Naive thymus-derived CD4-positive, alpha-beta T cell (primary cell): ENCODE data around the gene POFUT1. TPM values are rescaled to one million over a fixed set of nuclear protein-coding genes. Genes with fewer than 3 reads are reported as not detected.
"Not testable (repeated sequence)": the region's sequence is repeated elsewhere in the genome, so short reads cannot be mapped to it uniquely, and the experiment has no call there.

Source experiments
- ATAC-seq: fragments of 150-1000 bp; cut with Tn5 transposase; 2 replicates; pipeline ENCODE4 v1.10.0; 2021; ENCODE audit warnings: mild to moderate bottlenecking, moderate library complexity
- CTCF ChIA-PET: fragments of 350-600 bp; sonication (Branson Sonifier 250); formaldehyde crosslinking; loops from one replicate; lab custom pipeline; 2021; ENCODE audit warnings: antibody characterized with exemption; lab: Charles Lee
- POLR2A ChIA-PET: fragments of 350-600 bp; sonication (Branson Sonifier 250); formaldehyde crosslinking; loops from one replicate; lab custom pipeline; 2021; ENCODE audit warnings: antibody characterized with exemption, inconsistent platforms; lab: Charles Lee
- DNase-seq, 9 donors: peaks; one replicate each; pipeline versions ENCODE4 v3.0.0 to v3.0.0-alpha.2; 2020 to 2022; ENCODE audit warnings: mixed read lengths in 1 of 9
- H3K27ac ChIP-seq: one replicate; pipeline ENCODE4 v1.7.0; 2013; ENCODE audit warnings: mild to moderate bottlenecking, low read depth, low read length, moderate library complexity
- H3K27me3 ChIP-seq, 2 donors: one replicate each; pipeline ENCODE4 v1.7.0; 2013; ENCODE audit warnings: low read length in 2 of 2, mild to moderate bottlenecking in 2 of 2, moderate library complexity in 2 of 2; ENCODE audit not compliant: control insufficient read depth in 2 of 2, insufficient read depth in 2 of 2
- H3K36me3 ChIP-seq, 3 experiments: 1 replicate in 2 of 3; 2 replicates in 1 of 3; pipeline ENCODE4 v1.7.0; 2013; ENCODE audit warnings: low read length in 3 of 3, mild to moderate bottlenecking in 3 of 3, moderate library complexity in 1 of 3; ENCODE audit not compliant: insufficient read depth in 3 of 3, control insufficient read depth in 2 of 3
- H3K4me1 ChIP-seq, 2 donors: one replicate each; pipeline ENCODE4 v1.7.0; 2013; ENCODE audit warnings: low read length in 2 of 2, mild to moderate bottlenecking in 2 of 2, moderate library complexity in 1 of 2; ENCODE audit not compliant: control insufficient read depth in 2 of 2, insufficient read depth in 2 of 2
- H3K4me3 ChIP-seq: 2 replicates; pipeline ENCODE4 v1.7.0; 2013; ENCODE audit warnings: mild to moderate bottlenecking, low read length
- H3K9me3 ChIP-seq, 3 experiments: 1 replicate in 2 of 3; 2 replicates in 1 of 3; pipeline ENCODE4 v1.7.0; 2013; ENCODE audit warnings: low read length in 3 of 3; ENCODE audit not compliant: control insufficient read depth in 2 of 3
- H3K27ac Mint-ChIP-seq, 9 donors: one replicate each; pipeline ENCODE4 v1.8.0; 2020 to 2022; ENCODE audit warnings: mixed read lengths in 9 of 9, mild to moderate bottlenecking in 8 of 9, moderate library complexity in 5 of 9, inconsistent platforms in 2 of 9
- H3K27me3 Mint-ChIP-seq, 5 donors: one replicate each; pipeline ENCODE4 v1.8.0; 2021 to 2022; ENCODE audit warnings: mixed read lengths in 5 of 5, mild to moderate bottlenecking in 1 of 5
- H3K36me3 Mint-ChIP-seq, 5 donors: one replicate each; pipeline ENCODE4 v1.8.0; 2020 to 2022; ENCODE audit warnings: mixed read lengths in 5 of 5, mild to moderate bottlenecking in 3 of 5, inconsistent platforms in 1 of 5
- H3K4me1 Mint-ChIP-seq, 7 donors: one replicate each; pipeline ENCODE4 v1.8.0; 2020 to 2022; ENCODE audit warnings: mixed read lengths in 7 of 7, mild to moderate bottlenecking in 3 of 7, inconsistent platforms in 1 of 7
- H3K4me3 Mint-ChIP-seq, 10 donors: one replicate each; pipeline ENCODE4 v1.8.0; 2020 to 2022; ENCODE audit warnings: mild to moderate bottlenecking in 10 of 10, mixed read lengths in 10 of 10, moderate library complexity in 6 of 10, inconsistent platforms in 2 of 10
- H3K9me3 Mint-ChIP-seq, 11 donors: one replicate each; pipeline ENCODE4 v1.8.0; 2020 to 2022; ENCODE audit warnings: mixed read lengths in 11 of 11, mild to moderate bottlenecking in 4 of 11, inconsistent platforms in 1 of 11, moderate library complexity in 1 of 11
- intact Hi-C, 2 donors: fragments of 100-400 bp; cut with micrococcal nuclease; formaldehyde crosslinking; loops; one replicate each; pipeline ENCODE4 v1.15.1; 2023
- polyA plus RNA-seq, 2 donors: library from polyadenylated mRNA; unstranded; fragments of 300-500 nt; fragmentation: Illumina TruSeq; gene quantifications; one replicate each; pipeline ENCODE4 v1.2.3, GENCODE V29; 2021
- total RNA-seq, 6 experiments: library from RNA in 5 of 6; stranded (reverse) in 5 of 6; gene quantifications; 1 replicate in 5 of 6; 2 replicates in 1 of 6; pipeline ENCODE4 v1.2.3 and lab custom pipeline; 2021 to 2026

Gene POFUT1
- total and polyA plus RNA-seq, 7 experiments from 2014 or later: 12.5 to 32.2 (median 18.0) TPM

- Histone ChIP-seq H3K4me3 (no peak overlapping the region), H3K4me1 (no peaks in the 10 kb centered on the region), H3K27me3 (no peaks in the 10 kb centered on the region), H3K36me3 (peaks cover 0 to 64% (median 13%) of the 10 kb centered on the region in 3 experiments), H3K9me3 (no peaks in the 10 kb centered on the region), H3K27ac (no peak overlapping the region)
- peaks cover 0 to 5% (median 0%) of the 10 kb centered on the region in 7 donors for H3K4me1 Mint-ChIP-seq
- intact Hi-C loops: no loop called here
- peaks cover 0 to 5% (median 0%) of the 10 kb centered on the region in 11 donors for H3K9me3 Mint-ChIP-seq
- H3K36me3 Mint-ChIP-seq: peaks cover 10 to 55% (median 34%) of the 10 kb centered on the region in 5 donors
- CTCF ChIA-PET: interaction anchor here (0.7 kb wide), 1 partner anchor 955 kb away, joined by 3 read pairs; no protein-coding TSS in a partner anchor
- no peaks in the 10 kb centered on the region for H3K27me3 Mint-ChIP-seq
- H3K27ac Mint-ChIP-seq: no peak overlapping the region
- POLR2A ChIA-PET: no interaction called here
- no peak for ATAC-seq
- no peak for DNase-seq
- H3K4me3 Mint-ChIP-seq: no peak overlapping the region
These were observed 43.7 kb upstream of the POFUT1 start for GRCh38 chr20:32163951-32164350.

- H3K9me3 Mint-ChIP-seq: peaks cover 0 to 5% (median 0%) of the 10 kb centered on the region in 11 donors
- ATAC-seq (no peak), DNase-seq (no peak)
- H3K27ac Mint-ChIP-seq: no peak overlapping the region
- no peaks in the 10 kb centered on the region for H3K9me3 ChIP-seq
- ChIA-PET CTCF (interaction anchor here (0.5 kb wide), 1 partner anchor 133 kb away, joined by 3 read pairs; no protein-coding TSS in a partner anchor), POLR2A (no interaction called here)
- H3K4me1 ChIP-seq: no peaks in the 10 kb centered on the region
- H3K27me3 Mint-ChIP-seq: no peaks in the 10 kb centered on the region
- H3K36me3 ChIP-seq: peaks cover 0 to 52% (median 13%) of the 10 kb centered on the region in 3 experiments
- intact Hi-C loops: no loop called here
- H3K27me3 ChIP-seq: no peaks in the 10 kb centered on the region
- H3K27ac ChIP-seq: no peak overlapping the region
- peaks cover 10 to 54% (median 31%) of the 10 kb centered on the region in 5 donors for H3K36me3 Mint-ChIP-seq
- no peak overlapping the region for H3K4me3 Mint-ChIP-seq
- peaks cover 0 to 5% (median 0%) of the 10 kb centered on the region in 7 donors for H3K4me1 Mint-ChIP-seq
- H3K4me3 ChIP-seq: no peak overlapping the region
These were observed 42.5 kb upstream of the POFUT1 start for GRCh38 chr20:32164984-32165735.

- Mint-ChIP-seq H3K36me3 (peaks cover 10 to 50% (median 31%) of the 10 kb centered on the region in 5 donors), H3K9me3 (peaks cover 0 to 5% (median 0%) of the 10 kb centered on the region in 11 donors), H3K4me3 (no peak overlapping the region), H3K27me3 (no peaks in the 10 kb centered on the region), H3K27ac (peak overlapping the region in 1 of 9 donors; percentile 17), H3K4me1 (peaks cover 0 to 5% (median 0%) of the 10 kb centered on the region in 7 donors)
- Histone ChIP-seq H3K4me1 (no peaks in the 10 kb centered on the region), H3K9me3 (no peaks in the 10 kb centered on the region), H3K27ac (no peak overlapping the region), H3K4me3 (no peak overlapping the region), H3K27me3 (no peaks in the 10 kb centered on the region), H3K36me3 (peaks cover 0 to 47% (median 13%) of the 10 kb centered on the region in 3 experiments)
- no peak for DNase-seq
- ATAC-seq: no peak
- intact Hi-C loops: no loop called here
- ChIA-PET CTCF (interaction anchor here (0.5 kb wide), 1 partner anchor 134 kb away, joined by 3 read pairs; no protein-coding TSS in a partner anchor), POLR2A (no interaction called here)
These were observed 41.7 kb upstream of the POFUT1 start for GRCh38 chr20:32165836-32166545.

GRCh38 chr20:32167552-32167951 lies 40.1 kb upstream of the POFUT1 start:
- H3K4me3 ChIP-seq: no peak overlapping the region
- peaks cover 0 to 5% (median 0%) of the 10 kb centered on the region in 7 donors for H3K4me1 Mint-ChIP-seq
- DNase-seq: no peak
- H3K27me3 Mint-ChIP-seq: no peaks in the 10 kb centered on the region
- CTCF ChIA-PET: no interaction called here
- no peak overlapping the region for H3K27ac ChIP-seq
- no peaks in the 10 kb centered on the region for H3K9me3 ChIP-seq
- peaks cover 7 to 39% (median 19%) of the 10 kb centered on the region in 5 donors for H3K36me3 Mint-ChIP-seq
- H3K4me3 Mint-ChIP-seq: no peak overlapping the region
- H3K27ac Mint-ChIP-seq: peak overlapping the region in 5 of 9 donors; percentile 4 to 73 (median 20)
- H3K27me3 ChIP-seq: no peaks in the 10 kb centered on the region
- POLR2A ChIA-PET: no interaction called here
- intact Hi-C loops: no loop called here
- H3K36me3 ChIP-seq: peaks cover 0 to 31% (median 7%) of the 10 kb centered on the region in 3 experiments
- peaks cover 0 to 5% (median 0%) of the 10 kb centered on the region in 11 donors for H3K9me3 Mint-ChIP-seq
- no peaks in the 10 kb centered on the region for H3K4me1 ChIP-seq
- no peak for ATAC-seq

GRCh38 chr20:32168184-32168910 lies 39.3 kb upstream of the POFUT1 start:
- ATAC-seq (no peak), DNase-seq (no peak)
- Mint-ChIP-seq H3K27me3 (no peaks in the 10 kb centered on the region), H3K4me3 (no peak overlapping the region), H3K27ac (peak overlapping the region in 1 of 9 donors; percentile 22), H3K9me3 (peaks cover 0 to 5% (median 0%) of the 10 kb centered on the region in 11 donors), H3K4me1 (peaks cover 0 to 5% (median 0%) of the 10 kb centered on the region in 7 donors), H3K36me3 (peaks cover 5 to 37% (median 18%) of the 10 kb centered on the region in 5 donors)
- peaks cover 0 to 29% (median 7%) of the 10 kb centered on the region in 3 experiments for H3K36me3 ChIP-seq
- no peaks in the 10 kb centered on the region for H3K9me3 ChIP-seq
- H3K27ac ChIP-seq: no peak overlapping the region
- no peak overlapping the region for H3K4me3 ChIP-seq
- no peaks in the 10 kb centered on the region for H3K4me1 ChIP-seq
- ChIA-PET CTCF (interaction anchor here (0.6 kb wide), 1 partner anchor 12 kb away, joined by 3 read pairs; no protein-coding TSS in a partner anchor), POLR2A (interaction anchor here (0.7 kb wide), 1 partner anchor 33 kb away, joined by 3 read pairs; no protein-coding TSS in a partner anchor)
- intact Hi-C loops: no loop called here
- no peaks in the 10 kb centered on the region for H3K27me3 ChIP-seq

GRCh38 chr20:32177696-32178095 lies 30.0 kb upstream of the POFUT1 start:
- H3K27me3 Mint-ChIP-seq, DNase-seq, H3K27ac Mint-ChIP-seq, H3K36me3 Mint-ChIP-seq, H3K4me1 ChIP-seq, H3K4me3 ChIP-seq, CTCF ChIA-PET, H3K36me3 ChIP-seq, POLR2A ChIA-PET, H3K4me1 Mint-ChIP-seq, intact Hi-C loops, H3K9me3 Mint-ChIP-seq, ATAC-seq, H3K27ac ChIP-seq, H3K9me3 ChIP-seq, H3K4me3 Mint-ChIP-seq, H3K27me3 ChIP-seq: not testable (repeated sequence)
